ES-I3 (cell line): ENCODE measurements around the gene LUC7L2.
A peak's percentile ranks its signal among the peaks of the same experiment; 100 is the strongest.
"Not testable (repeated sequence)": the region's sequence is repeated elsewhere in the genome, so short reads cannot be mapped to it uniquely, and the experiment has no call there.

Experiments
- H3K36me3 ChIP-seq: 2 replicates; pipeline ENCODE4 v1.6.1; 2013; ENCODE audit warnings: mild to moderate bottlenecking, low read length, control low read depth, moderate library complexity; ENCODE audit not compliant: insufficient read depth
- H3K4me1 ChIP-seq: 2 replicates; pipeline ENCODE4 v1.6.1; 2013; ENCODE audit warnings: mild to moderate bottlenecking, control low read depth, low read length; ENCODE audit not compliant: insufficient read depth
- H3K9ac ChIP-seq: 2 replicates; pipeline ENCODE4 v1.6.1; 2013; ENCODE audit warnings: low read depth, mild to moderate bottlenecking, low read length, moderate library complexity
- H3K9me3 ChIP-seq: 2 replicates; pipeline ENCODE4 v1.6.1; 2013; ENCODE audit warnings: mild to moderate bottlenecking, low read length, moderate library complexity; ENCODE audit not compliant: control insufficient read depth, insufficient read depth

The LUC7L2 gene

DNA sequence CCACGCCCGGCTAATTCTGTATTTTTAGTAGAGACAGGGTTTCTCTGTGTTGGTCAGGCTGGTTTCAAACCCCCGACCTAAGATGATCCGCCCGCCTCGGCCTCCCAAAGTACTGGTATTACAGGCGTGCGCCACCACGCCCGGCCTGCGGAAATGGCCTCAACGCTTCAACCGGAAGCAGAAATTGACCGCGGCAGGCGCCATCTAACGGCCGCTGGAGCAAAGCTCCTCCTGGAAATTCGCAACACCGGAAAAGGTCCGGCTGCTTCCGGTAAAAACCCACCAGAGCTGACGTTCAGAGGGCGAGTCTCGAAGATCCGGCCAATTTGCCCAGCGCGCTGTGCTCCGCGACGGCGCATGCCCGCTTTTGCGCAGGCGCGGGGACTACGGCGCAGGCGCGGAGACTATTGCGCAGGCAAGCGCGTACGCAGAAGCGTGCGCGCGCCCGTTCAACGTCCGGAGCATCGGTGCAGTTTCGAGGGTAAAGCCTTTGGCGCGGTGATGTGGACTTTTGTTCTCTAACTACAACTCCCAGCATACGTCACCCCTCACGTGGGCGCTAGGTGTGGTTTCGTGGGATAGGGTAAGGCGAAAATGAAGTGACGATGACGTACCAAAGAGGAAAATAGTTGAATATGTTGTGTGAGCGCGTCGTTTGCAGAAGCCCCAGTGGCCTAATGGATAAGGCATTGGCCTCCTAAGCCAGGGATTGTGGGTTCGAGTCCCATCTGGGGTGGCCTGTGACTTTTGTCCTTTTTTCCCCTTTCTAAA lies 19.5 kb upstream of the LUC7L2 start:
- H3K9ac ChIP-seq = peak overlapping the region; percentile 91
- no peaks in the 10 kb centered on the region for H3K4me1 ChIP-seq
- H3K36me3 ChIP-seq = 0 out of 2 replicates have a peak, but pooled peaks cover 2% of the 10 kb centered on the region
- H3K9me3 ChIP-seq = peaks cover 4% of the 10 kb centered on the region; the same call in 1 of the 2 replicates

DNA sequence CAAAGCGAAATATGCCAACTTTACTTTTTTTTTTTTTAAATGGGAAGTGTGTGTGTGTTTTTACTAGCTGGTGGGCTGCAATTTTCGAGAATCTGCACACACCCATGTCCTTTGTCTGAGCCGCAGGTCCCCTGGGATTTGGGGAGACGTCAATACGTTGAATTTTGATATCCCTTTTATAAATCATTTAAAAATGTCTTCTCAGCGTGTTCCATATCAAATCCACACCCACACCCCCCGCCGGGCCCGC lies 19.0 kb upstream of the LUC7L2 start:
- 0 out of 2 replicates have a peak, but pooled peaks cover 2% of the 10 kb centered on the region for H3K36me3 ChIP-seq
- peak overlapping the region; percentile 91 for H3K9ac ChIP-seq
- peaks cover 4% of the 10 kb centered on the region; the same call in 1 of the 2 replicates for H3K9me3 ChIP-seq
- H3K4me1 ChIP-seq = no peaks in the 10 kb centered on the region

DNA sequence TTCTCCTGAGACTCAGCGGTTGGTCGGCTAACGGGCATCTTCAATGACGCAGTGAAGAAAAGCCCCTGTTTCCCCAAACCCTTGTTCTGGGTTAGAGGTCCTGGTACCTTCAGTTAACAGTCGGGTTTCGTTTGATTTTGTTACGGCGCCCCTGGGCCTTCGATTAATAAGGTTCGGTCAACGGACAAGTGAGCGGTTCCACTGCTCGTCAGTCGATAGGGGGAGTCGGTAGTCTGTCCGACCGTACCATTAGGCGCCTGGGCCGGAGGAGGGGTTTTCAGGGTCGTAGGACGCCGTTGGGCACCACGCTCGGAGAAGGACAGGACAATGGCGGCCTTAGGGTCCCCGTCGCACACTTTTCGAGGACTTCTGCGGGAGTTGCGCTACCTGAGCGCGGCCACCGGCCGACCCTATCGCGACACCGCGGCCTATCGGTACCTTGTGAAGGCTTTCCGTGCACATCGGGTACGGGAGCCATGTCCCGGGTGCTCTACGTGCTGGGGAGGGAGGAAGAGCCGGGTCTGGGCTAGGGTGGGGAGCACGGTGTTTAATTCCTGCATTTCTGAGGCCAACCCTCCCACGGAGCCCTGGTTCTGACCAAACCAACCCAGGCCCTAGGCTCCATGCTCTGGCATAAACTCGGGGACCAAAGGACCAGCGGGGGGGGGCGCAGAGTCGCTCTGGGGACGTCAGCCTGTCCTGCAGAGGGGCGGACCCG lies 18.5 kb upstream of the LUC7L2 start, which contains the start of gene FMC1:
Gene FMC1 (plus strand): TSS at position 280 of the 718 bp plus-strand sequence. CDS start 48 bp downstream, at position 328.
- Histone ChIP-seq H3K9me3 (peaks cover 4% of the 10 kb centered on the region; the same call in 1 of the 2 replicates), H3K9ac (peak within 1 kb of the TSS; percentile 91), H3K4me1 (no peaks in the 10 kb centered on the region), H3K36me3 (0 out of 2 replicates have a peak, but pooled peaks cover 2% of the 10 kb centered on the region)

DNA sequence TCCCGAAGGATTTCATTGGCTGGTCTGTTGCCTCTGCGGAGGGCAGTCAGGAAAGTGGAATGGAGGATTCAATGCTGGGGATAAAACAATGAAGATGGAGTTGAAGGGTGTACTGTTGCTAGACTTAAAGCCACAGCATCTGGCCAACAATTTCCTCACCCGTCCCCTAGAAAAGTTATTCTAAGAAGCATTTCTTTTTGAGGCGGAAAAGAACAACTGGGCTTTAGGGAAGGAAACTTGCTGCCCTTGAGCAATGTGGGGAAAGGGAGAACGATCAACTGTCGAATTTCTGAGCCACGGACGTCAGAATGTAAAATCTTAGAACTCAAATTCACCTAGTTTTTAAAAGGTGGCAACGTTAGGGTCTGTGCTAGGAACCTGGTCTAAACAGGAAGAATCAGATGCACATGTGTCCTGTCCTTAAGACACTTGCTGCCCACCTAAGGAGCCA lies 17.9 kb upstream of the LUC7L2 start:
- H3K36me3 ChIP-seq = 0 out of 2 replicates have a peak, but pooled peaks cover 2% of the 10 kb centered on the region
- peak overlapping the region; percentile 91 for H3K9ac ChIP-seq
- H3K9me3 ChIP-seq = peaks cover 4% of the 10 kb centered on the region; the same call in 1 of the 2 replicates
- H3K4me1 ChIP-seq = no peaks in the 10 kb centered on the region

DNA sequence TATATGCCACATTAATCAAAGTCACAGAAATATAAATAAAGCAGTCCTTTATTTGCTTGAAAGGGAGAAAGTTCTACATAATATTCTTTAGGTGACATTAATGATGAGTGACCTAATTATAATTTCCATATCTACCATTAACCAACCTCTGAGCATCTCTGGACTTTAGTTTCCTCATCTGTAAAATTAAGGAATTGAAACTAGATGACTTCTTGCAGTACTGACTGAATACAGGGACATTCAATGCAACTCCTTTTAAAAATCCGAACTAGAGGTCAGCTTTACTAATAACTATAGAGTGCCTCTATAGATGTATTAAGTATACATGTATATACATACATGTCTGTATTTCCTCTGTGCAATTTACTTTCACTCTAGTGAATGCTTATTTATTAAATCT lies 14.7 kb upstream of the LUC7L2 start:
- Histone ChIP-seq H3K9me3 (no peaks in the 10 kb centered on the region), H3K4me1 (no peaks in the 10 kb centered on the region), H3K36me3 (0 out of 2 replicates have a peak, but pooled peaks cover 2% of the 10 kb centered on the region), H3K9ac (no peak overlapping the region)

DNA sequence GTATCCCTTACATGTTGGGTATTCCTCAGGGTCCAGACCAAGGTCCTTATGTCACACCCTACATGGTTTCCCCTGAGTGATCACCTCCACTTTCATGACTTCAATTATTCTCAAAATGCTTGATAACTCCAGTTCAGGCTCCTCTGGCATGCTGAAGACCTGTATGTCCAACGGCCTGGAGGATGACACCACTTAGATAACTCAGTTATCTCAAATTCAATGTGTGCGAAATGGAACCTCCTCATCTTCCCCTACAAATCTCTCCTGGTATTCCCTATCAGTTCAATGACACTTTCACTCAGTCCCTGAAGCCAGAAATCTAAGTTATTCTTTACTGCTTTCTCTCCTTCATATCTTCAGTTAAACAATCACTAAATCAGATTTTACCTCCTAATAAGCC lies 8.7 kb upstream of the LUC7L2 start:
- no peaks in the 10 kb centered on the region for H3K36me3 ChIP-seq
- no peaks in the 10 kb centered on the region for H3K4me1 ChIP-seq
- H3K9ac ChIP-seq = no peak overlapping the region

DNA sequence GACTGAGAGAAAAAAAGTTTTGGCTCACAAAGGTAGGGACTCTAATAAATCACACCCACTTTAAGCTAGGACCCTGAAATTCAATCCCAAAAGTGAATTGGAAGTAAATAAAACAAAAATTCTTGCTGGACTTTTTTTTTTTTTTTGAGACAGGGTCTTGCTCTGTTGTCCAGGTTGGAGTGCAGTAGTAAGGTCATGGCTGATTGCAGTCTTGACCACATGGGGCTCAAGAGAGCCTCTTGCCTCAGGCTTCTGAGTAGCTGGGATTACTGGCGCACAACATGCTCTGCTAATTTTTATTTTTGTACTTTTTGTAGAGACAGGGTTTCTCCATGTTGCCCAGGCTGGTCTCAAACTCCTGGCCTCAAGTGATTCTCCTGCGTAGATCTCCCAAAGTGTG lies 5.0 kb upstream of the LUC7L2 start:
- 0 out of 2 replicates have a peak, but pooled peaks cover 4% of the 10 kb centered on the region for H3K4me1 ChIP-seq
- H3K9ac ChIP-seq = no peak overlapping the region
- H3K9me3 ChIP-seq = no peaks in the 10 kb centered on the region
- no peaks in the 10 kb centered on the region for H3K36me3 ChIP-seq

More for the DNA sequence above, 8.7 kb upstream of the LUC7L2 start:
- H3K9me3 ChIP-seq = no peaks in the 10 kb centered on the region

DNA sequence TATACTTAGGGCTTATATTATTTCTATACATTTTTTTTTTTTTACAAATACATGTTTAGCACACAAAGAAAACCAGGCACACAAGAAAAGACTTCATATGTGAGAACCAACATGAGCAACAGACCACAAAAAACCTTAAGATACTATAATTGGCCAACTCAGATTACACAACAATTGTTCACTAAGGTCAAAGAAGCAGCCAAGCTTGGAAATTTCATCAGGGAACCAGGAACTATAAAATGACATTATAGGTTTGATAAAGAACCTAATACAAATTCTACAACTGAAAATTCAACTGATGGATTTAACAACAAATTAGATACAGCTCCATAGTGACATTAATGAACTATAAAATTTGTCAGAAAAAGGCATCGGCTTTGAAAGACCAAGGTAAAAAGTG lies 4.4 kb upstream of the LUC7L2 start:
- 0 out of 2 replicates have a peak, but pooled peaks cover 4% of the 10 kb centered on the region for H3K4me1 ChIP-seq
- H3K9me3 ChIP-seq = no peaks in the 10 kb centered on the region
- H3K36me3 ChIP-seq = no peaks in the 10 kb centered on the region
- no peak overlapping the region for H3K9ac ChIP-seq

DNA sequence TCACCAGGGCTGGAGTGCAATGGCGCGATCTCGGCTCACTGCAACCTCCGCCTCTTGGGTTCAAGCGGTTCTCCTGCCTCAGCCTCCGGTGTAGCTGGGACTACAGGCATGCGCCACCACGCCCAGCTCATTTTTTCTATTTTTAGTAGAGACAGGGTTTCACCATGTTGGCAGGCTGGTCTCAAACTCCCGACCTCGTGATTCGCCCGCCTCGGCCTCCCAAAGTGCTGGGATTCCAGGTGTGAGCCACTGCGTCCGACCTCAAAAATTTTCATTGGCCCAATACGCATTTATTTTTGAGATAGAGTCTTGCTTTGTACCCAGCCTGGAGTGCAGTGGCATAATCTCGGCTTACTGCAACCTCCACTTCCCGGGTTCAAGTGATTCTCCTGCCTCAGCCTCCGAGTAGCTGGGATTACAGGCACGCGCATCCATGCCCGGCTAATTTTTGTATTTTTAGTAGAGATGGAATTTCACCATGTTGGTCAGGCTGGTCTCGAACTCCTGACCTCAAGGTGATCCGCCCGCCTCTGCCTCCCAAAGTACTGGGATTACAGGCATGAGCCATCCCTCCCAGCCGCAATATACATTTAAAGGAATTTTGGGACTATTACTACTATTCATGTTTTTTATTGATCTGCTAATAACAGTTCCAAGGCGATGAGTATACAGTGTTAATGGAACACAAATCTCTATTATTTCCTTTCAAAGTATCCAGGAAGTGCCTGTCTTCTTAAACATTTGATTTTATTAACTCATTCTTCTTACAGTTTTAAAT lies 1.8 kb upstream of the LUC7L2 start:
- H3K9me3 ChIP-seq, H3K36me3 ChIP-seq, H3K4me1 ChIP-seq: not testable (repeated sequence)
- peak overlapping the region; percentile 85 for H3K9ac ChIP-seq

DNA sequence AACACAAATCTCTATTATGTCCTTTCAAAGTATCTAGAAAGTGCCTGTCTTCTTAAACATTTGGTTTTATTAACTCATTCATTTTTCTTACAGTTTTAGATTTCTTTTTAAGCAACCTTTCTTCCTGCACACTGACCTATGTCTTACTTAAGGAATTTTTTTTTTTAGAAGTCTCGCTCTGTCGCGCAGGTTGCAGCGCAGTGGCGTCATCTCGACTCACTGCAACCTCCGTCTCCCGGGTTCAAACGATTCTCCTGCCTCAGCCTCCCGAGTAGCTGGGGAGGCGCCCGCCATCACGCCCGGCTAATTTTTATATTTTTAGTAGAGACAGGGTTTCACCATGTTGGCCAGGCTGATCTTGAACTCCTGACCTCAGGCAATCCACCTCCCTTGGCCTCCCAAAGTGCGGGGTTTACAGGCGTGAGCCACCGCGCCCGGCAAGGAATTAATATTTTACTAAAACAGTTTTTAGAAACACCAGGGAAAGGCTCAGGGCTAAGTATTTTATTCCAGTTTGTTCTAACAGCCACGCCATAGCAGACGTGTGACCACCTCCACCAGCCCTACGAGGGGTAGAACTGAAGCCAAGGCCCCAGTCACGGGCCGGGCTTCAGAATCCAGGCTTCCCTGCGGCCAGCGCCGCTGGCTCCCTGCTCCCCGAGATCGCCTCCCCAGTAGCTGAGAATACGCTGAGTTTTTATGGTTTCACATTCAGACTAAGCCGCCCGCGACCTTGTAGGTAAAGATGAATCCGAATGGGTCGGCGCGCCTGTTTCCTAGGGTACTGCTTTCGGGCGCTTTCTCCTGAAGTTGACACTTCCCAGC lies 941 bp upstream of the LUC7L2 start:
- Histone ChIP-seq H3K9ac (peak overlapping the region; percentile 85), H3K9me3 (no peaks in the 10 kb centered on the region), H3K36me3 (no peaks in the 10 kb centered on the region), H3K4me1 (0 out of 2 replicates have a peak, but pooled peaks cover 10% of the 10 kb centered on the region)

DNA sequence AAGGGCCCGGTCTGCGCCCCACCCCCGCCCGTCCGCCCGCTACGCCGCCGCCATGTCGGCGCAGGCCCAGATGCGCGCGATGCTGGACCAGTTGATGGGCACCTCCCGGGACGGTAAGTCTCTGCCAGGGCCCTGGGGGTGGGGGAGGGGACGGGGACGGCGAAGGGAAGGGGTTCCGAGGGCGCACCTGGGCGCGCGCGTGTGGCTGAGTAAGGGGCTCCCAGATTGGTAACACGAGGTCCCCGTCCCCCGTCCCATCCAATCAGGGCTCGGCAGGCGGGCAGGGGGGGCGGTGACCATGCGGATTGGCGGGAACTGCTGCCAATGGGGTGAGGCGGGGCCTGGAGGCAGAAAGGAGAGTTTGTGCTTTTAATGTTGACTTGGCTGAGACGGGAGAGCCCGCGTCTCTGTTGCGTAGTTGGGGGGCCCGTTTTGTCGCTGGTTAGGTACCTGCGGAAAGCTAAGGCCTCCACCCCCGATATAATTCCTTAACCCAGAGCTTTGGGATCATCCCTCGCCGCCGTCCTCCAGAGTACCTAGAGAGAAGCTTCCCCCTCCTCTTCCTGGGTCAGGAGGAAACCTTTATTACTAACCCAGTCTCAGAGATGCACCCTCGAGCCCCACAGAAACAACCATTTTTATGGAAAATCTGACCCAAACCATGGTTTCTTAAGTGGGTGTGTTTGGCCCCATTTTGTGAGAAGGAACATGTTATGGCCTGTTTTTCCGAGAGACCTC lies 685 bp downstream of the LUC7L2 start:
- Histone ChIP-seq H3K4me1 (0 out of 2 replicates have a peak, but pooled peaks cover 10% of the 10 kb centered on the region), H3K36me3 (no peaks in the 10 kb centered on the region), H3K9me3 (no peaks in the 10 kb centered on the region), H3K9ac (peak overlapping the region; percentile 85)

DNA sequence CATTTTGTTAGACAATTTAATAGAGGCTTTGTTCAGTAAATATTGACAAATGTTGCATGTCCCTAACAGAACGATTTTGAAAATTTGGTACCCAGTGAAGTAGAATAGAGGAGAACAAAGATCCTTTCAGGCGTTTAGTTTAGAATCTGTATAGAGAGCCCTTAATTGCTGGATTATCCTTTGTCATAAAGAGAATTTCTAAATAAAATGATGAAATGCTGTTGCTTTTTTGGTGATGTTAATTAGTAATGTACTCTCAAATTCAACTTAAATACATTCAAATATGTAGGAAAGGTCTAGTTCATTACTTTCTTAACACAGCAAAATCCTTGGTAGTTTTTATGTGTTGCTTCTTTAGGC lies 1.2 kb downstream of the LUC7L2 start:
- no peaks in the 10 kb centered on the region for H3K9me3 ChIP-seq
- 0 out of 2 replicates have a peak, but pooled peaks cover 10% of the 10 kb centered on the region for H3K4me1 ChIP-seq
- H3K9ac ChIP-seq = peak overlapping the region; percentile 85
- H3K36me3 ChIP-seq = no peaks in the 10 kb centered on the region

DNA sequence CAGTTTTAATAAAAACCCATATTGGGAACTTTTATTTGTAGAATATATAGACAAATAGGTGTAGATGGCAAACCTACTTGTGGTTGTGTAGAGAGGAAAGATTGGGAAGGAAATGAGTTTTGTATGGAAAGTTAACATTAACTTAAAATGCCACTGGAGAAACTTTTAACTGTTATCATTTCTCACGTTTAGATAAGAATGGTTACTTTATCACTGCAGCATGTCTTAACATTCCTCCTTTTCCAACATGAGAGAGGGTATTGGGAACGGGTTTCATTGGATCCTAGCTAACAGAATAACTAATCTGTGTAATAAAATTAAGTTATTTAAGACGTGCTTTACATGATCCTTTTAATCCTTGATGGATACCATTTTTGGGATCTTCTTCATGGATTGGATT lies 1.8 kb downstream of the LUC7L2 start:
- Histone ChIP-seq H3K36me3 (no peaks in the 10 kb centered on the region), H3K4me1 (0 out of 2 replicates have a peak, but pooled peaks cover 8% of the 10 kb centered on the region), H3K9me3 (no peaks in the 10 kb centered on the region), H3K9ac (peak overlapping the region; percentile 85)
